ENCODE data around the gene GDF2.

GDF2 gene

GRCh38 chr10:47364911-47365310, 42.7 kb downstream of the GDF2 start:
- DNase-seq (ENCODE audit: extremely low read depth, low read depth): no peak
- H3K4me3 ChIP-seq (replicated peaks; ENCODE audit: low read depth, low read length): no peak overlapping the region
- TF ChIP-seq CTCF (IDR thresholded peaks at IDR 0.05; ENCODE audit: low read depth, low read length, missing control alignments): no peak

GRCh38 chr10:47365431-47366180, 43.4 kb downstream of the GDF2 start:
- DNase-seq (ENCODE audit: extremely low read depth, low read depth): no peak
- H3K4me3 ChIP-seq (replicated peaks; ENCODE audit: low read depth, low read length): no peak overlapping the region
- no peak for TF ChIP-seq CTCF (IDR thresholded peaks at IDR 0.05; ENCODE audit: low read depth, low read length, missing control alignments)

- no peak overlapping the region for H3K4me3 ChIP-seq (replicated peaks; ENCODE audit: low read depth, low read length)
- TF ChIP-seq CTCF (IDR thresholded peaks at IDR 0.05; ENCODE audit: low read depth, low read length, missing control alignments): no peak
- DNase-seq (ENCODE audit: extremely low read depth, low read depth): no peak
These were observed 44.0 kb downstream of the GDF2 start for GRCh38 chr10:47366181-47366631.

DNA sequence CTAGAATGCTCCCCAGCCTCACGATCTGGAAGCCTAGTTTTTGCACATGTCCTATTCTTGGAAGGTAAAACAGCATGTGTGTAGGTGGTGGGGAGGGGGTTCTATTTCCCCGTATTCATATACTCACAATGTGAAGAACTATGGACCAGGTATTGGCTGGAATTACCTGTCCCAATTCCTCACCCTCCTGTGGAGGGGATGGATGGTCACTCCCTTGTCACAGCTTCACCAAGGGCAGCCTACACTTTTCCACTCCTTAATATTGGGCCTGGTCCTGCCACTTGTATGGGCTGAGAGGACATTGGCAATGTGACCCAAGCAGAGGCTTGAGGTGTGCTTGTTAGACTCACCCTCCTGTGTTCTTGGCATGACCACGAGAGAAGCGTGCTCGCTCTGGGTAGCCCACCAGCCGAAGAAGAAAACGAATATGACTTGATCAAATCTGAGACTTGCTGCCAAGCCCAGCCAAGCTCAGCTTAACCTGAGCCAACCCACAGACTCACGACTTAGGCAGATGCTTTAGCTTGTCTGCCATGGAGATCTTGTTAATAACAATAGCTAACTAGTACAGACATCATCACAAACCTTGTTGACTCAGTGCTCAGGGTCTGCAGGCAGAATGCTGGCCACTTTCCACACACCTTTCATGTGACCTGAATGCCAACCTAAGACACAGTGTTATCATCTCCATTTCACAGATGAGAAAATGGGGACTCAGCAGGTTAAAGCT, 44.6 kb downstream of the GDF2 start:
- TF ChIP-seq CTCF (IDR thresholded peaks at IDR 0.05; ENCODE audit: low read depth, low read length, missing control alignments): no peak
- no peak overlapping the region for H3K4me3 ChIP-seq (replicated peaks; ENCODE audit: low read depth, low read length)
- DNase-seq (ENCODE audit: extremely low read depth, low read depth): no peak

GRCh38 chr10:47367646-47368045, 45.4 kb downstream of the GDF2 start:
- no peak for DNase-seq (ENCODE audit: extremely low read depth, low read depth)
- no peak for TF ChIP-seq CTCF (IDR thresholded peaks at IDR 0.05; ENCODE audit: low read depth, low read length, missing control alignments)
- no peak overlapping the region for H3K4me3 ChIP-seq (replicated peaks; ENCODE audit: low read depth, low read length)

DNA sequence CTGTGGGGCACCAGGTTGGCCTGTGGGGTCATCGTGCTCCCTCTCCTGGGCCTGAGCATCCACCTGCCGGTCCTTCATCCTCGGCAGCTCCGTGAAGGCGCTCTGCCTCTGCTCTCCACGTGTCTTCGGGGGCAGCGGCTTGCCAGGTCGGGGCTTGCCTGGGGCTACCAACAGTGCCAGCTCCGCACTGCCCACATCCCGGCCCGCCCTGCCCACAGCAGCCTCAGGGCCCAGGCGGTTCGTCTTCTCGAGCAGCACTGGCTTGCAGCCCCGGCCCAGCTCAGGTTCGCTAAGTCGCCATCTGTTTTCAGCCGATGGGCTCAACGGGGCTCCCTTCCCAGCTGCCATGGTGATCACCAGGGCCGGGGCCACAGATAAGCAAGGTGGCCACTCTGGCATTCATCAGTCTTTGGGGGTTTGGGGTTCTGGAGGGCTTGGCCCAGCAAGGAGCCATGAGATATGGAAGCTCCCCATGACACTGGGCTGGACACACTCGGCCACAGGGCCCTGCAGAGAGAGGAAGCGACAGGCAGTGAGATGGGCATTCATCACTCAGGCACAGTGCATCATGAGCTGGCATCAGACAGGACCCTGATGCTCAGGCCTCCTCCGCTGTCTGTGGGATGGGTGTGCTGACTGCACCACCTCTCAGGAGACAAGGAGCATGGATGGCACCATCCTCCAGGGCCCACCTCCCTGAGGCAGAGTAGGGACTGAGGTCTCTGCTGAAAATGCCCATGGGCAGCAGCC, 46.4 kb downstream of the GDF2 start:
- no peak overlapping the region for H3K4me3 ChIP-seq (replicated peaks; ENCODE audit: low read depth, low read length)
- no peak for TF ChIP-seq CTCF (IDR thresholded peaks at IDR 0.05; ENCODE audit: low read depth, low read length, missing control alignments)
- DNase-seq (ENCODE audit: extremely low read depth, low read depth): no peak

All from HFF-Myc (cell line).